HG02759 (cell line): ENCODE data around the gene R3HDM4.
"Not testable (repeated sequence)": the region's sequence is repeated elsewhere in the genome, so short reads cannot be mapped to it uniquely, and the experiment has no call there.

Experiments
- ATAC-seq: cut with Tn5 transposase; IDR thresholded peaks from one replicate; pipeline ENCODE4 v1.9.1; 2021; ENCODE audit warnings: mild to moderate bottlenecking, moderate library complexity; ENCODE audit not compliant: unreplicated experiment

R3HDM4 gene

DNA sequence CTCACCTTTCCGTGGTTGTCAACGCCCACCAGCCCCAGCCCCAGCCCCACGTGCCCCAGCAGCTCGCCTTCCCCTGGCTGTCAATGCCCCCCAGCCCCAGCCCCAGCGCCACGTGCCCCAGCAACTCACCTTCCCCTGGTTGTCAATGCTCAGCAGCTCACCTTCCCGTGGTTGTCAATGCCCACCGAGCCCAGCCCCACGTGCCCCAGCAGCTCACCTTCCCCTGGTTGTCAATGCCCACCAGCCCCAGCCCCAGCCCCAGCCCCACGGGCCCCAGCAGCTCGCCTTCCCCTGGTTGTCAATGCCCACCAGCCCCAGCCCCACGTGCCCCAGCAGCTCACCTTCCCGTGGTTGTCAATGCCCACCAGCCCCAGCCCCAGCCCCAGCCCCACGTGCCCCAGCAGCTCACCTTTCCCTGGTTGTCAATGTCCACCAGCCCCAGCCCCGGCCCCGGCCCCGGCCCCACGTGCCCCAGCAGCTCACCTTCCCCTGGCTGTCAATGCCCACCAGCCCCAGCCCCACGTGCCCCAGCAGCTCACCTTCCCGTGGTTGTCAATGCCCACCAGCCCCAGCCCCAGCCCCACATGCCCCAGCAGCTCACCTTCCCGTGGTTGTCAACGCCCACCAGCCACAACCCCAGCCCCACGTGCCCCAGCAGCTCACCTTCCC lies 34.9 kb downstream of the R3HDM4 start:
- not testable (repeated sequence) for ATAC-seq

DNA sequence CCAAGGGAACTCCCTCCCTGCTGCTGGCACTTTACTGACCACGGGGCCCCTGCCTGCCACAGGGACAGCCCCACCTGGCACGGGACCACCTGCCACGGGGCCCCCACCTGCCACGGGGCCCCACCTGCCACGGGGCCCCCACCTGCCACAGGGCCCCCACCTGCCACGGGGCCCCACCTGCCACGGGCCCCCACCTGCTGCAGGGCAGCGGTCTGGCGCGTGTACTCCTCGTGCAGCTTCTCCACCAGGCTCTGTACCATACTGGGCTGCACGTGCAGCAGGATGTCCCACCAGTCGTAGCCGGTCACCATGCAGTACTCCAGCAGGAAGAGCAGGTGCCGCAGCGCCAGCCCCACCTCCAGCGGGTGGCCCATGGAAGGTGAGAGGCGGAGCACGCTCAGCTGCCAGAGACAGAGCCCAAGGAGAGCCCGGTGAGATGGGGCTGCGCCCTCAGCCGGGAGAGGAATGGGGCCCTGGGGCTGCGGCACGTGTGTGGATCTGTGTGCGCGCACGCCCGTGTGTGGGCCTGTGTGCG lies 36.2 kb downstream of the R3HDM4 start:
- ATAC-seq, result no peak

DNA sequence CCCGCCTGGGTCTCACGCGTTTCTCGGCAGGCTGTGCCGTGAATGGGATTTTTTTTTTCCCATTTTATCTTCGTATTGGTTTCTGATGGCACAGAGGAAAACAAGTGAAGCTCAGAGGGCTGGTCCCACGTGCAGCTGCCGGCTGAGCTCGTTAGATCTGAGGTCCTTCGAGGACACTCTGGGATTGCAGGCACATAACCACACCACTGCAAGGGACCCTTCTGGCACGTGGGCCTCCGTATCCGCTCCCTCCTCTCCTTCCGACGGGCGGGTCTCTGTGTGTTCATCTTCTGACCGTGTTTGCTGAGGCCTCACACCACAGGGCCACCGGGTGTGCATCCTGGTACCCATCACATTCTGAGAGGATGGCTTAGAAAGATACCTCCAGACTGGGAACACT lies 36.9 kb downstream of the R3HDM4 start:
- no peak for ATAC-seq

DNA sequence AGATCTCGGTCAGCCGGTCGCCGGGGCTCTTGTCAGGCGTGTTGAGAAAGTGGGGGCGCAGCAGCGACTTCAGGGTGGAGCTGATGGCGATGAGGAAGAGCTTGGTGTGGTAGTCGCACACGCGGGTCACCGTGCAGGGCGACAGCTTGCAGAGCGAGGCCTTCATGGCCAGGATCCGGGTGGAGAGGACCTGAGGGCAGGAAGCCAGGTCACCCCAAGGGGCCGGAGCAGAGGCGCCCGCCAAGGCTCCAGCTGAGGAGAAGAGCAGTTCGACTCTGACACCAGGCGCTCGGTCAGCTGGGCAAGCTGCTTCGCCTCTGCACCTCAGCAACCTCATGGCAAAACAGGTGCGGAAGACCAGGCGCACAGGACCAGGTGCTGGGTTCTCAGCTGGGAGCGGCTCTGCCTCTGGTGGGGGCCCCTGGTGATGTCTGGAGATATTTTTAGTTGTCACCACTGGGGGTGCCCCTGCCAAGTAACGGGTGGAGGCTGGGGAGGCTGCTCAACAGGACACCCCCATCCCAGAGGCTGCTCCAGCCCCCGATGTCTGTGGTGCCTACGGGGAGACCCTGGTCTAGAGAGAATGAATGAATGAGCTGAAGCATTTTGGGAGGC lies 37.6 kb downstream of the R3HDM4 start:
- ATAC-seq, result no peak

DNA sequence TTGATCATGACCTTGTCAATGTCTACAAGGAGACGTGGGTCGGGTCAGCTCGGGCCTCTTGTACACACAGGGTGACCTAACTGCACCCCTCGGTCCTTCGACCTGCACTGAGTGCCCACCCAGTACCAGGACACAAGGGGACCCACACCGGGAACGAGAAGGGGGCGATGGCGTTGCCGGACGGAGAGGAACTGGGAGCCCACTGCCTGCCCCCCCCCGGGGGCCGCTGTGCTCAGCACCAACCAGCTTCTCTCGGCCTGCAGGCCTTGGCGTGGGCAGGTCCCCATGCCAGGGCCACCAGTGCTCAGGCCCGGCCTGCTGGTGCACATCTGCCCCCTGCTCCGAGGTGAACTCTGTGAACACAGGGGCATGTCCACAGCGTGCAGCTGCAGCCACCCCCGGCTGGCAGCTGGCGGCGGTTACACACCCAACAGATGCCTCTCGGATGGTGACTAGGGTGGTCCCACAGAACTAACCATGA lies 39.4 kb downstream of the R3HDM4 start:
- no peak for ATAC-seq

DNA sequence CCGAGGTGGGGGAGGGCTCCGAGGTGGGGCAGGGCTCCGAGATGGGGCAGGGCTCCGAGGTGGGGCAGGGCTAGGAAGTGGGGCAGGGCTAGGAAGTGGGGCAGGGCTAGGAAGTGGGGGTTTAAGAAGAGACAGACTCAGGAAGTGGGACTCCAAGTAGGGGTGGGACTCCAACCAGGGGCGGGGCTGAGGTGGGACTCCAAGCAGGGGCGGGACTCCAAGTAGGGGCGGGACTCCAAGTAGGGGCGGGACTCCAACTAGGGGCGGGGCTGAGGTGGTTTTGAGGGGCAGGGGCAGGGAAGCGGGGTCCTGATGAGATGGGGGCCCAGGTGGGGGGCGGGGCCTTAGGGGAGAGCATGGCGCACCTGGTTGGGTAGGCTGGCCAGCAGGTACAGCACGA lies 39.9 kb downstream of the R3HDM4 start:
- no peak for ATAC-seq

DNA sequence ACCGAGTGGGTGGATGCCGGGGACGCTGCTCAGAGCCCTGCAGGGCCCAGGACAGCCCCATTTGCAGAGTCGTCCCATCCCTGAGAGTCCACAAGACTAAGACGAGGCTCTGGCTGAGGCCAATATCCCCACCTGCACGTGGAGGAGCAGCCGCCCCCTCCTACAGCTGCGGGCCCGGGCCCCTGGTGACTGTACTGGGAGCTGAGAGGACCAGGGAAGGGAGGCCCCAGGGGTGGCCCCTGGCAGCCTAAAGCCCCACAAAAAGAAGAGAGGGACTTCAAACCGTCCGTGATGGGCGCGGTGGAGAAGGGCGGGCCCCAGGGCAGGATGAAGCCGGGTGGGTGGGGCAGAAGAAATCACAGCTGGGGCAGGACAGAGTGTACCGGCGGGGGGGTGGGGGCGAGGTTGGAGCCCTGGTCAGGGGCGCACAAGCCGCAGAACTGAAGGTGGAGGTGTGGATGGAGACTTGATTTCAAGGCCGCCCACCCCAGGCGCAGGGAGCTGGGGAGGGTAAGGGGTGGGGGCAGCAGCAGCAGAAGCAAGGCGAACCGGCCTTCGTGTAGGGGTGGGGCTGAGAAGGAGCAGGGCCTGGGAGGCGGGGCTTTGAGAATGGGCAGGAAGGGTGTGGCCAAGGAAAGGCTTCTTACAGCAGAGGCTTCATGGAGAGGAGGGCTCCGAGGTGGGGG lies 40.6 kb downstream of the R3HDM4 start:
- ATAC-seq, result no peak

DNA sequence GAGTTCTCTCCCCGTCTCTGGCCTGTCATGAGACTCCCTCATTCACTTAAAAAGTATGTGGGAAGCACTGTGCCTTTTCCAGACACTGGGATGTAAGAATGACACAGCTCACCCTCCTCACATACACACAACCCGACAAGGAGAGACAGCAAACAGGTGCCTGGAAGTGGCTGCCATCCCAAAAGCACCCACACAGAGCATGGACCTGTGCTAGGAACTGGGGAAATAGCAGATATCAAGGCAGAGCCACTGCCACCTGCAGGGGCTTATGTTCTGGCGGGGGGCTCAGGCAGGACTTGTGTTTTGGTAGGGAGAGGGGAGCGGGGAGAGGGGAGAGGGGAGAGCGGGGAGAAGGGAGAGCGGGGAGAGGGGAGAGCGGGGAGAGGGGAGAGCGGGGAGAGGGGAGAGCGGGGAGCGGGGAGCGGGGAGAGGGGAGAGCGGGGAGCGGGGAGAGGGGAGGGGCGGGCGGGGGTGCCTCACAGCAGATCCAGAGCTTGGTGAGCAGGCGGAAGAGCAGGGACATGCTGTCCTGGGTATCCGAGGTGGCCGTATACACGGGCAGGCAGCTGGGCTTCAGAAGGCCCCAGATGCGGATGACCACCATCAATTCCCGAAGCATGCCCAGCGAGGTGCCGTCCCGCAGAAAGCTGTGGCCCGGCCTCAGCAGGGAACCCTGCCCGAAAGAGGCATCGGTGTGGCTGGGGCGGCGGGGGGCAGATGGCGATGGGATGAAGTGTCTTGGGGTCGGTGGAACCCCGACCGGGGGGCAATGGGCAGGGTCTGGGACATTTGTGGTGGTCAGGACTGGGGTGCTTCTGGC lies 41.4 kb downstream of the R3HDM4 start:
- no peak for ATAC-seq

DNA sequence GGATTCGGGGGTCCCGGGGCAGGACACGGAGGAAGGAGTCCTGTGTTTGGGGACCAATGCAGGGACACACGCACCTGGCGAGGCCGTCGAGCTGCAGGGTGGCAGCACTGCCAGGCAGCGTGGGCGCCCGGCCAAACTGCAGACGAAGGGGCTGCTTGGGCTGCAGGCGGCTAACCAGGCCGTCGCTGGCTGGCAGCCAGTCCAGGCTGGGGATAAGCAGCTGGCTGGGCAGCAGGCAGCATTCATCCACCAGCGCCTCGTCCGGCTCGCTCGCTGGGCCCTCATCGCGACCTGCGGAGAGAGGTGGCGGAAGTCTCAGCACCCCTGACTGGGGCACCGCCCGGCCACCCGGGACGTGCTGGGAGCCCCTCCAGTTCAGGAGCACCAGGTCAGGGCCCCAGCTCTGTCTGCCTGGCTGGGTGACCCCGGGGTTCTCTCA lies 42.0 kb downstream of the R3HDM4 start:
- no peak for ATAC-seq

DNA sequence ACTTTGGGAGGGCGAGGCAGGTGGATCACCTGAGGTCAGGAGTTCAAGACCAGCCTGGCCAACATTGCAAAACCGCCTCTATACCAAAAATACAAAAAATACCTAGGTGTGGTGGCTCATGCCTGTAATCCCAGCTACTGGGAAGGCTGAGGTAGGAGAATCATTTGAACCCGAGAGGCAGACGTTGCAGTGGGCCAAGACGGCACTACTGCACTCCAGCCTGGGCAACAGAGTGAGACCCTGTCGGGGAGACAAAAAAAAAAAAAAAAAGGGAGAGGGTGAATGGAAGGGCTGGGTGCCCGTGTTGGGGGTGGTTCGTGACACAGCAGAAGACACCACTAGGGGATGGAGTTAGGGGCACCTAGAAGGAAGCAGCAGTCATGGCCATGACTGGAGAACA lies 42.7 kb downstream of the R3HDM4 start:
- no peak for ATAC-seq

DNA sequence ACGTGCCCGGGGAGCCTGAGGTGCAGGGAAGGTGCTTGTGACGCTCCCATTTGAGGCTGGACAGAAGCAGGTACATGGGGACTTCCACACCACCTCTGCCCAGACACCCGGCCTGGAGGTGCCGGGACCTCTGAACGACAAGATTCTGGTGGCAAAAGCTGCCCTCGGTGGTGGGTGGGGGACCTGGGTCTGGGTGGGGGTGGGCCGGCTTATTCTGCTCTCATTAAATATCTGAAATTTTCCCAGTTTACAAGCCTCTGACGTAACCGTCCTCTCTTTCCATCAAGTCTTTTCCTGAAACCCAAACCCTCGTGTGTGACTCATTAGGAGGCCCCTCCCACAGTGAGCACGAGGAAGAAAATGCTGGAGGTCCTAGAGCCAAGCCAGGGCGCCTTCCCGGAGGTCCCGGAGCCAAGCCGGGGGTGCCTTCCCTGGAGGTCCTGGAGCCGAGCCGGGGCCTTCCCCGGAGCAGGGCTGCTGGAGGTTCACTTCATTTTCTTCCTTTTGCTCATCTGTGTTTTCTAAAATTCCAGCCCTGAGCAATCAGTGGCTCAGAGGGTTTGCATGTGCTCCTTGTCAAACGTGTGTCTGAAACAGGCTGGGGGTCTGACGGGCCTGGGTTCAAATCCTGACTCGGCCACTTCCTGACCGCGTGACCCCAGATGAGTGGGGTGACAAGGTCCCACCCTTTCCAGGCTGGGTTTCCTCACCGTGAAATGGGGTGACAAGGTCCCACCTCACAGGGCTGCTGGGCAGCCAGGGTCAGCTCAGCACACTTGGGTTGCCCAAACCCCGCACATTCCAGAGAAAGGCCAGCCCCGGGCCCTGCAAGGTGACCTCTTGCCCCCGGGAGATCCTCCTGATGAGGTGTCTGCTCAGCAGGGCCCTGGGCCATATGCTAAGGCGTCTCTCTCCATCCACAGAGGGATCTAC lies 43.5 kb downstream of the R3HDM4 start:
- ATAC-seq, result no peak

DNA sequence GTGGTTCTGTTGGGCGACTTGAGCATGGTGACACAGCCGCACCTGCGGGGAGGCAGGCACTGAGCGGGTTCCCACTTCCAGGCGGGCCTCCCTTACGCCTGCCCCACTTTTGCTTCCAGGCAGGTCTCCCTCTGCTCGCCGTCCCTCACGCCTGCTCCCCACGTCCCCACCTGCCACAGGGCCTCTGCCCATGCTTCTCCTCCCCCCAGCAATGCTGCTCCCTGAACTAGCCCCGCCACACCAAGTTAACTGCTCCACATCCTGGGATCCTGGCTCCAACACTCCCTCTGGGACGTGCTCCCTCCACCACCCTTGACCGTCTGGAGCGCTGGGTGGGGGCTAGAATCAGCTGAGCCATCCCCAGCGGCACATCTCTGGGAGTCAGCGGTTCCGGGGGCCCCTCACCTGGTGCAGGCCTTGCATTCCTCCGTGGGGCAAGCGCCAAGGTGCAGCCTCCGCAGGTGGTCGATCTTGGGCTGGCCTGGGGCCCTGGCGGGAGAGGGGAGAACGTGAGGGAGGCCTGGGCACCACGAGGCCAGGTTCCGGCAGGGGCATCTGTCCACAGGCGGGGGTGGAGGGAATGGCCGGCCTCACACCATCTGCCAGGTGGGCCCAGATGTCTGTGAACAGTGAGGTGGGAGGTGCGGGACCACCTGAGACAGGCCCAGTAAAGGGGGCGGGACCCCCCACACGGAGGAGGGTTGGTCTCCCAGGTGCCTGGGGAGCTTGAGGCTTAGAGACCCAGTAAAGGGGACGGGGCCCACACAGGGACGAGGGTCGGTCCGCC lies 44.4 kb downstream of the R3HDM4 start:
- ATAC-seq, result no peak

DNA sequence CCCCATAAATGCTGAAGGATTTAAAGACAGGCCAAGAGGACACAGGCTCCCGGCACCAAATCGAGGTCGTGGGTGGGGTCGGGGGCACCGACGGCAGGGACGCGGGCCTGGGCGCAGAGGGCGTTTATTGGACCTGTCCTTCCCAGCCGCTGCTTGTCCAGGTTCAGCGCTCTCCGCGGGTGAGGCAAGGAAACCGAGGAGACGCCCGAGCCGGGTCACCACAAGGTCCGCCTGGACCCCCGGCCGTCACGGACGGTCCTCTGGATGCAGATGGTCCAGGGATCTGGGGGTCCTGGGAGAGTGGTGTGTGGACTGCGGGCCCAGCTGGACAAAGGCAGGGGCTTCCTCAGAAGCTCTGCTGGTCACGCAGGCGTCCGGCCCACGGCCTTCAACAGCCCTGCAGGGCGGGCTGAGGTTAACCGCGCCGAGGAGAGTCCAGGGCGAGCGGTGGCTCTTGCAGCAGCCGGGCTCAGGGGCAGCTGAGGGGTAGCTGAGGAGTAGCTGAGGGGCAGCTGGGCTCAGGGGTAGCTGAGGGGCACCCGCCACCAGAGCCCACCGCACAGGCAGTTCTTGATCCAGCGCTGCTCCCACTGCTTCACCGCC lies 45.1 kb downstream of the R3HDM4 start:
- no peak for ATAC-seq

DNA sequence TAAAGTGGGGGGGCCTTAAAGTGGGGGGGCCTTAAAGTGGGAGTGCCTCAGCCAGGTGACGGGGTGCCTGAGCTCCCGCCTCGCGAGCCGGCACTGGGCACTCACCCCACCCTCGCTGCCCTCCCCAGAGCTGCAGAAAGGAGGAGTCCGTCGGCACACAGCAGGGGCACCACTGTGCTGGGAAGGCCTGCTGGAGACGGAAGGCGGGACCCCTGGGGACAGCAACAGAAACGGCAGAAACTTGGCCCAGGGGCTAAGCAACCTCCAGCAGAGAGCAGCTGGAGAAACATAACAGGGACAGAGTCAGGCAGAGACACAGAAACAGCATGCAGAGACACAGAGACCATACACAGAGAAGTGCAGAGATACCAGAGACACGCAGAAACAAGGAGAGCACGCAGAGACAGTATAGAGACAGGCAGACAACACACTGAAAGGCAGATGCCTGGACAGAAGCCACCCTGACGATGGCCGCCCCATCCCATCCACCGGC lies 45.7 kb downstream of the R3HDM4 start:
- no peak for ATAC-seq

DNA sequence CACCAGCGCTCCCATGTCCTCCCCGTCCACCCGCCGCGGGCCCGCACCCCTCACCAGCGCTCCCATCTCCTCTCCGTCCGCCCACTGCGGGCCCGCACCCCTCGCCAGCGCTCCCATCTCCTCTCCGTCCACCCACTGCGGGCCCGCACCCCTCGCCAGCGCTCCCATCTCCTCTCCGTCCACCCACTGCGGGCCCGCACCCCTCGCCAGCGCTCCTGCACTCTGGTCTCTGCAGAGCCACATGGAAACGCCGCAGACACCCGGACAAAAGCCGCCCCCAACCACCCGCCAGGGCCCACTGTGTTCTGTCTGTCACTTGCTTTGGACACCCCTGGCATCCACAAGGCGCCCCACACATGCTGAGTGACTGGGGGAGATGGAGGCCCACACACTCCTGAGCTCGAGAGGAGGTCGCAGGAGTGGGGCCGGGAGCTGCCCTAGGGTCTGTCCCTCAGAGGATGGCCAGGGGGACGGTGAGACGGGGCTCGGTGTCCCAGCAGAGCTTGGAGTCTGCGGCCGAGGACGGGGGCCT lies 46.2 kb downstream of the R3HDM4 start:
- ATAC-seq, result no peak

DNA sequence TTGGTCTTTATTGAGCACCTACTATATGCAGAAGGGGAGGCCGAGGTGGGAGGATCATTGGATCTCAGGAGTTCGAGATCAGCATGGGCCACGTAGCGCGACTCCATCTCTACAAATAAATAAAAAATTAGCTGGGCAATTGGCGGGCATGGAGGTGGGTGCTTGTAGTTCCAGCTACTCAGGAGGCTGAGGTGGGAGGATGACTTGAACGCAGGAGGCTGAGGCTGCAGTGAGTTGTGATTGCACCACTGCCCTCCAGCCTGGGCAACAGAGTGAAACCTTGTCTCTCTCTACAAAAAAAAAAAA lies 49.8 kb downstream of the R3HDM4 start:
- no peak for ATAC-seq

DNA sequence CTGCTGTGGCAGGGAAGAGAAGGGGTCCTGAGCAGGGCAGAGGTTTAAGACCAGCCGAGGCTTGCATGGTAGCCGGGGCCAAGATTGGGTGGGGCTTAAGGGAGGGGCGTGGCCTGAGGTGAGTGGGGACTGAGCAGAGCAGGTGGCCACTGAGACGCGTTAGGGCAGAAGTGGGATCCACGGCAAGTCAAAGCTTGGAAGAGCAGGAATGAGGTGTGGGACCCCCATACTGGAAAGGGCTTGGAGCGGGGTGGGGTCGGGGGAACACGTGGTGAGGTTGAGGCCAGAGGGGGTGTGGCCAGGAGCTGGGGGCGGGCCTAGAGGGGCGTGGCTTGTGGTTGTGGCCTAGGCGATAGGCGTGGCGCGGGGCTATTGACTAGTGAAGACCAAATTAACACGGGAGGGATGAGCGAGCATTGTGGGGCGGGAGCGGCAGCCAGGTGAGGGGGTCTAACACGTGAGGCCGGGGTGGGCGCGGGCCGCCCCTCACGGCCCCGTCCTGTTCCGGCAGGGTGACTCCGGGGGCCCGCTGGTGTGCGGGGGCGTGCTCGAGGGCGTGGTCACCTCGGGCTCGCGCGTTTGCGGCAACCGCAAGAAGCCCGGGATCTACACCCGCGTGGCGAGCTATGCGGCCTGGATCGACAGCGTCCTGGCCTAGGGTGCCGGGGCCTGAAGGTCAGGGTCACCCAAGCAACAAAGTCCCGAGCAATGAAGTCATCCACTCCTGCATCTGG lies 50.3 kb downstream of the R3HDM4 start:
- ATAC-seq, result no peak
